ENCODE results near the gene IKZF1.

DNA sequence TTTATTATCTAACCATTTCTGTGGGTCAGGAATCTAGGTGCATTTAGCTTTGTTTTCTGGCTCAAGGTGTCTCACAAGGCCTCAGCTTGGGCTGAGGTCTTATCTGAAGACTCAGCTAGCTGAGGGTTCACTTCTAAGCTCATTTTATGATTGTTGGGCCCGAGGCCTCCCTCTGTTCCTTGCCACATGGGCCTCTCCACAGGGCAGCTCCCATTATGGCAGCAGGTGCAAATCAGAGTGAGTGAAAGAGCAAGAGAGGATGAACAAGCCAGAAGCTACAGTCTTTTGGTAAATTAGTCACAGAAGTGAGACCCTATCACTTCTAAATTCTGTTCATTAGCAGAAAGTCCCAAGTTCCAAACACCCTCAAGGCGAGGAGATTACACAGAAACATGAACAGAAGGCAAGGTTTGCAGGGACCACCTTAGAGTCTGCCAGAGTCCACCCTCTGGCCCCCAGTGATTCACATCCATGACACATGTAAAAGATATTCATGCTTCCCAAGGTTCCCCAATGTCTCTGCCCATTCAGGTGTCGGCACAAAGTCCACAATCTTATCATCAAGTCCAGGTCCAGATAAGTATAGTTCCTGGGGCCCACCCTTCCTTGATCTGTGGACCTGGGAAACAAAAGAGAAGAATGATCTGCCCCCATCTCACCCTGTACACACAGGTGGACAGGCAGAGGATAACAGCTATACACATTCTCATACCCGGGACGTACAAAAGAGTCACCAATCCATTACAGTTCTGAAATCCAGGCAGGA lies 121.9 kb downstream of the IKZF1 start:
- no peak for TF ChIP-seq CTCF (IDR thresholded peaks at IDR 0.05)
- TF ChIP-seq POLR2A (IDR thresholded peaks at IDR 0.05), result no peak

Measured in adrenal gland (tissue), 5 donors.